PC-3 (cell line): Measurements from ENCODE around the gene NEU1.

Source experiments
- EZH2 ChIP-seq: fragments of 300-600 bp; sonication (generic); IDR thresholded peaks from one replicate; pipeline ENCODE4 v1.6.1; 2017; ENCODE audit warnings: antibody characterized with exemption, mild to moderate bottlenecking, low read length; ENCODE audit not compliant: unreplicated experiment
- EZH2phosphoT487 ChIP-seq: fragments of 300-600 bp; sonication (generic); IDR thresholded peaks from 2 replicates; pipeline ENCODE4 v1.6.1; 2018; ENCODE audit warnings: mild to moderate bottlenecking, antibody characterized with exemption, low read length, borderline replicate concordance
- TF ChIP-seq, protein P1 (sequence below): fragments of 300-600 bp; sonication (generic); conservative IDR thresholded peaks from 2 replicates; pipeline ENCODE4 v1.5.1; 2017; ENCODE audit warnings: antibody characterized with exemption, low read depth, mild to moderate bottlenecking, low read length

DNA sequence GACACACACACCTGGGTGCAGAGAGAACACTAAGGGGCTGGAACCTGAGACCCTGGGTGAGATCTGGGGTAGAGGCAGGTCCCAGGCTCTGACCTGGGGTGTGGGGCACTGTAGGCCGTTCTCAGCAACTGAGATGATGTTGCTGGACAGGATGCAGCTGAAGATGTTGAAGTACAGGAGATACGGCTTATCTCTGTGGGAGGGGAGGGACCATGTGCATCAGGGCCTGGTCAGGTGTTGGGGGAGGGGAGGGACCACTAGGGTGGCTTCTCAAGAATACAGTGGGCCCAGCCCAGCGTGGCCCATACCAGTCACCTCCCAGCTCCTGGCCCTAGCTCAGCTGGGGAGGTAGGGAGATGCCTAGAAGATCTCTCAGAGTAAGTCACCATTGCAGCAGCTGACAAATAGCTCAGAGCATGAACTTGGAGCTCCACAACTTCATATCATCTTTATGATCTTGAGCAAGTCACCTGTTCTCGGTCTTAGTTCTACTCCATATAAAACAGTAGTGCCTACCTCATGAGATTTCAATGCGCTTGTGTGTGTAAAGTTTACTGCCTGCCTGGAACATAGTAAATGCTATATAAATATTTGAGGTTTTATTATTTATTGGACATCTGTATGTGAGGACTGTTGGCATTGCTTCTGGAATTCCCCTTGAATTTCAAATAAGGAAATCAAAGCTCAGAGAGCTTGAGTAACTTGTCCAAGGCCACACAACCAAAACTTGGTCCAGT is 12.4 kb upstream of the NEU1 start:
- TF ChIP-seq, protein P1, sequence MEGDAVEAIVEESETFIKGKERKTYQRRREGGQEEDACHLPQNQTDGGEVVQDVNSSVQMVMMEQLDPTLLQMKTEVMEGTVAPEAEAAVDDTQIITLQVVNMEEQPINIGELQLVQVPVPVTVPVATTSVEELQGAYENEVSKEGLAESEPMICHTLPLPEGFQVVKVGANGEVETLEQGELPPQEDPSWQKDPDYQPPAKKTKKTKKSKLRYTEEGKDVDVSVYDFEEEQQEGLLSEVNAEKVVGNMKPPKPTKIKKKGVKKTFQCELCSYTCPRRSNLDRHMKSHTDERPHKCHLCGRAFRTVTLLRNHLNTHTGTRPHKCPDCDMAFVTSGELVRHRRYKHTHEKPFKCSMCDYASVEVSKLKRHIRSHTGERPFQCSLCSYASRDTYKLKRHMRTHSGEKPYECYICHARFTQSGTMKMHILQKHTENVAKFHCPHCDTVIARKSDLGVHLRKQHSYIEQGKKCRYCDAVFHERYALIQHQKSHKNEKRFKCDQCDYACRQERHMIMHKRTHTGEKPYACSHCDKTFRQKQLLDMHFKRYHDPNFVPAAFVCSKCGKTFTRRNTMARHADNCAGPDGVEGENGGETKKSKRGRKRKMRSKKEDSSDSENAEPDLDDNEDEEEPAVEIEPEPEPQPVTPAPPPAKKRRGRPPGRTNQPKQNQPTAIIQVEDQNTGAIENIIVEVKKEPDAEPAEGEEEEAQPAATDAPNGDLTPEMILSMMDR, result no peak
- no peak for TF ChIP-seq EZH2
- no peak for TF ChIP-seq EZH2phosphoT487
